Glomerular endothelial cell (primary cell): ENCODE results near the gene IFIH1. TPM values are rescaled to one million over a fixed set of nuclear protein-coding genes. Genes with fewer than 3 reads are reported as not detected.

Experiments used
- DNase-seq: peaks from one replicate; pipeline ENCODE4 v3.0.0-alpha.2; 2011; ENCODE audit warnings: low read depth, low spot score; ENCODE audit errors: extremely low read depth
- total RNA-seq: library from RNA; depleted of rRNA; stranded (reverse); fragments of >200 nt; gene quantifications from 2 replicates; pipeline ENCODE4 v1.2.3, GENCODE V29; 2015

IFIH1 gene
- total RNA-seq, 1 donor from 2014 or later = 42.4 TPM

DNA sequence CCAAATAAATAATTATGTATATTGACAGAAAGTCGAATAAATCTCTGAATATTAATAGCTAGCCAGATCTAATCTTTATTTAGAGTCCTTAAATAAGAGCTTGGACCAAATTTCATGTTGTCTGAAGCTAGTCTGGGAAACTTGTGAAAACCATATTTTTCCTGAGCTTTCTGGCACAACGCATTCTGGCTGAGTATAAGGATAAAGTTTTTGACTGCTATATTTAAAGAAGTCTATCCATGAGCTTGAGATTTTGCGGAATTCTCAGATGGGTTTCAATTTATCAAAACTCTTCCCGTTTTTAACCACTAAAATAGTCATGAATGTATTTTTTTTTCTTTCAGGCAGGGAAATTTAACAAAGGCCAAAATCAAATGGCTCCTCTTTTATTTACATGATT, 99.1 kb downstream of the IFIH1 start:
- DNase-seq = no peak

DNA sequence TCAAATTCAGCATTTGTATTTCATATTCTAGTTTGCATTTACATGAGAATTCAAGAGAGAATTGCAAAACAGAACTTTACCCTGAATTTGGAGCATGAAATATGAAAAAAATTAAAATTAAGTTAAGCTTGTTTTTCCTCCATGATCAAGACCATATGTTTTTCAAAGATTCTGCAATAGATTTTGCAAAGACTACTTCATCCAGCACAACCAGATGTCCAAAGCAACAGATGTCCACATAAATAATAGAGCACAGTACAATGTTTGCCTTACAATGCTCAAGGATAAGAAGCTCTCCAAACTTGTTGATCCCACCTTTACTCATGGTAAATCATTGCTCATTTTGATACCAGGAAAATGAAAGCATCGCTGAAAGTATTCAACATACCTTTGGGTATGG, 100.9 kb downstream of the IFIH1 start:
- DNase-seq = no peak

Other genes with a start within 250 kb of the IFIH1 start
- 3.8 and 8.1 TPM in 2 replicates for gene DPP4, start 244.5 kb downstream of the IFIH1 start, total RNA-seq
- not detected in 2 replicates for gene GCG, start 166.4 kb downstream of the IFIH1 start, total RNA-seq
- gene FAP, start 75.2 kb downstream of the IFIH1 start, total RNA-seq = 17.8 and 50.0 TPM in 2 replicates
- 5.5 and 14.2 TPM in 2 replicates for gene GCA, start 25.4 kb upstream of the IFIH1 start, total RNA-seq